K562 (cell line): ENCODE results near the gene MERTK. TPM values are rescaled to one million over a fixed set of nuclear protein-coding genes. Genes with fewer than 3 reads are reported as not detected.
A peak's percentile ranks its signal among the peaks of the same experiment; 100 is the strongest.

Experiments used
- ARHGAP35 ChIP-seq: fragments of 450-650 bp; IDR thresholded peaks from 2 replicates; pipeline ENCODE4 v1.6.1; 2018; ENCODE audit not compliant: partially characterized antibody
- DIDO1 ChIP-seq: fragments of 450-650 bp; IDR thresholded peaks from 2 replicates; pipeline ENCODE4 v1.6.1; 2016; ENCODE audit warnings: low read depth, missing biosample characterization, missing genetic modification characterization
- E2F3 ChIP-seq: fragments of 250-450 bp; sonication (Bioruptor Pico); IDR thresholded peaks from 2 replicates; pipeline ENCODE4 v1.4.0; 2020; ENCODE audit warnings: mild to moderate bottlenecking
- ESRRB ChIP-seq: fragments of 250-450 bp; sonication (Bioruptor Pico); IDR thresholded peaks from 2 replicates; pipeline ENCODE4 v1.5.0; 2020; ENCODE audit warnings: mild to moderate bottlenecking, moderate library complexity, borderline replicate concordance
- HDAC1 ChIP-seq, 2 experiments: fragments of 450-650 bp; IDR thresholded peaks; 2 replicates each; pipeline ENCODE4 v1.6.1; 2016 to 2017; ENCODE audit warnings: inconsistent platforms in 1 of 2, mild to moderate bottlenecking in 1 of 2, moderate library complexity in 1 of 2
- HNRNPLL ChIP-seq: fragments of 200-400 bp; formaldehyde crosslinking; IDR thresholded peaks from 2 replicates; pipeline ENCODE4 v1.6.1; 2017; ENCODE audit warnings: low read length, low read depth, mild to moderate bottlenecking; ENCODE audit not compliant: poor library complexity, severe bottlenecking
- ILK ChIP-seq: fragments of 450-650 bp; IDR thresholded peaks from 2 replicates; pipeline ENCODE4 v1.6.1; 2016; ENCODE audit warnings: missing genetic modification characterization, low read depth, mild to moderate bottlenecking, missing compliant biosample characterization, moderate library complexity, borderline replicate concordance
- KLF16 ChIP-seq: IDR thresholded peaks from 2 replicates; pipeline ENCODE4 v1.6.1; 2016; ENCODE audit warnings: antibody characterized with exemption
- MAX ChIP-seq: sonication (generic); formaldehyde crosslinking; IDR thresholded peaks from 2 replicates; pipeline ENCODE4 v1.9.0; 2022; ENCODE audit warnings: mild to moderate bottlenecking, missing genetic modification reagents
- MIER1 ChIP-seq: fragments of 450-650 bp; IDR thresholded peaks from 2 replicates; pipeline ENCODE4 v1.6.1; 2016; ENCODE audit warnings: antibody characterized with exemption, mild to moderate bottlenecking, low read depth
- MYBL2 ChIP-seq, 2 experiments: fragments of 450-650 bp in 1 of 2; sonication (generic) in 1 of 2; formaldehyde crosslinking in 1 of 2; IDR thresholded peaks; 2 replicates each; pipeline versions ENCODE4 v1.6.1 to v1.8.1; 2017 to 2022; ENCODE audit warnings: borderline replicate concordance in 1 of 2, inconsistent platforms in 1 of 2, low read depth in 1 of 2, mild to moderate bottlenecking in 1 of 2, missing genetic modification reagents in 1 of 2, moderate library complexity in 1 of 2
- NFE2L1 ChIP-seq: fragments of 450-650 bp; IDR thresholded peaks from 2 replicates; pipeline ENCODE4 v1.6.1; 2016; ENCODE audit warnings: missing genetic modification characterization, low read depth, mild to moderate bottlenecking, missing compliant biosample characterization, moderate library complexity, borderline replicate concordance
- OTX1 ChIP-seq: fragments of 450-650 bp; formaldehyde crosslinking; IDR thresholded peaks from 2 replicates; pipeline ENCODE4 v1.4.0; 2022; ENCODE audit warnings: mild to moderate bottlenecking
- SRSF9 ChIP-seq: fragments of 200-400 bp; formaldehyde crosslinking; IDR thresholded peaks from 2 replicates; pipeline ENCODE4 v1.6.1; 2017; ENCODE audit warnings: low read depth, low read length, borderline replicate concordance
- THAP7 ChIP-seq: fragments of 250-450 bp; sonication (Bioruptor Pico); IDR thresholded peaks from 2 replicates; pipeline ENCODE4 v1.5.0; 2021
- XRCC3 ChIP-seq: fragments of 450-650 bp; IDR thresholded peaks from 2 replicates; pipeline ENCODE4 v1.6.1; 2017; ENCODE audit warnings: mild to moderate bottlenecking, moderate library complexity
- ZNF253 ChIP-seq: fragments of 250-450 bp; sonication (Bioruptor Pico); conservative IDR thresholded peaks from 2 replicates; pipeline ENCODE4 v1.6.1; 2021; ENCODE audit warnings: mild to moderate bottlenecking
- ZNF668 ChIP-seq: fragments of 250-450 bp; sonication (Bioruptor Pico); IDR thresholded peaks from 2 replicates; pipeline ENCODE4 v1.8.0; 2022; ENCODE audit warnings: mild to moderate bottlenecking, inconsistent platforms
- polyA plus RNA-seq, 8 experiments: library from polyadenylated mRNA; depleted of rRNA in 4 of 8; stranded (reverse) in 5 of 8; unstranded in 3 of 8; fragments of >200 nt; fragmentation: Nextera tagmentation in 2 of 8; fragmentation: Illumina TruSeq in 1 of 8; extraction: Ambion mirVana in 2 of 8; extraction: Trizol in 1 of 8; gene quantifications; 2 replicates each; pipeline versions ENCODE4 v1.2.1 to v1.2.3, GENCODE V29; 2011 to 2014; ENCODE audit warnings: inconsistent platforms in 1 of 8, missing spikeins in 1 of 8
- total RNA-seq, 7 experiments: library from RNA; depleted of rRNA in 6 of 7; stranded (reverse); fragments of >200 nt in 6 of 7; fragmentation: Illumina TruSeq in 2 of 7; extraction: Trizol in 2 of 7; gene quantifications; 2 replicates each; pipeline versions ENCODE4 v1.2.1 to v1.2.3, GENCODE V29; 2011 to 2021; ENCODE audit warnings: low replicate concordance in 1 of 7
- TF ChIP-seq, protein P1 (sequence below): fragments of 200-800 bp; sonication (Bioruptor generic); IDR thresholded peaks from 2 replicates; pipeline ENCODE4 v1.6.1; 2016; ENCODE audit warnings: missing genetic modification characterization, missing compliant biosample characterization
- TF ChIP-seq, protein P2 (sequence below): fragments of 450-650 bp; IDR thresholded peaks from 2 replicates; pipeline ENCODE4 v1.6.1; 2017; ENCODE audit warnings: antibody characterized with exemption

The MERTK gene
- total and polyA plus RNA-seq, 9 of the 15 experiments (the other 6 are each of a cell fraction or from before 2014, with no cell fraction given): 0.23 to 1.6 (median 0.74) TPM

- TF ChIP-seq ARHGAP35: no peak
- no peak for TF ChIP-seq THAP7 (CRISPR knock-in tag)
- TF ChIP-seq MAX (CRISPR knock-in tag): no peak
- TF ChIP-seq KLF16: no peak
- TF ChIP-seq ZNF253 (CRISPR knock-in tag): no peak
- TF ChIP-seq, protein P1, sequence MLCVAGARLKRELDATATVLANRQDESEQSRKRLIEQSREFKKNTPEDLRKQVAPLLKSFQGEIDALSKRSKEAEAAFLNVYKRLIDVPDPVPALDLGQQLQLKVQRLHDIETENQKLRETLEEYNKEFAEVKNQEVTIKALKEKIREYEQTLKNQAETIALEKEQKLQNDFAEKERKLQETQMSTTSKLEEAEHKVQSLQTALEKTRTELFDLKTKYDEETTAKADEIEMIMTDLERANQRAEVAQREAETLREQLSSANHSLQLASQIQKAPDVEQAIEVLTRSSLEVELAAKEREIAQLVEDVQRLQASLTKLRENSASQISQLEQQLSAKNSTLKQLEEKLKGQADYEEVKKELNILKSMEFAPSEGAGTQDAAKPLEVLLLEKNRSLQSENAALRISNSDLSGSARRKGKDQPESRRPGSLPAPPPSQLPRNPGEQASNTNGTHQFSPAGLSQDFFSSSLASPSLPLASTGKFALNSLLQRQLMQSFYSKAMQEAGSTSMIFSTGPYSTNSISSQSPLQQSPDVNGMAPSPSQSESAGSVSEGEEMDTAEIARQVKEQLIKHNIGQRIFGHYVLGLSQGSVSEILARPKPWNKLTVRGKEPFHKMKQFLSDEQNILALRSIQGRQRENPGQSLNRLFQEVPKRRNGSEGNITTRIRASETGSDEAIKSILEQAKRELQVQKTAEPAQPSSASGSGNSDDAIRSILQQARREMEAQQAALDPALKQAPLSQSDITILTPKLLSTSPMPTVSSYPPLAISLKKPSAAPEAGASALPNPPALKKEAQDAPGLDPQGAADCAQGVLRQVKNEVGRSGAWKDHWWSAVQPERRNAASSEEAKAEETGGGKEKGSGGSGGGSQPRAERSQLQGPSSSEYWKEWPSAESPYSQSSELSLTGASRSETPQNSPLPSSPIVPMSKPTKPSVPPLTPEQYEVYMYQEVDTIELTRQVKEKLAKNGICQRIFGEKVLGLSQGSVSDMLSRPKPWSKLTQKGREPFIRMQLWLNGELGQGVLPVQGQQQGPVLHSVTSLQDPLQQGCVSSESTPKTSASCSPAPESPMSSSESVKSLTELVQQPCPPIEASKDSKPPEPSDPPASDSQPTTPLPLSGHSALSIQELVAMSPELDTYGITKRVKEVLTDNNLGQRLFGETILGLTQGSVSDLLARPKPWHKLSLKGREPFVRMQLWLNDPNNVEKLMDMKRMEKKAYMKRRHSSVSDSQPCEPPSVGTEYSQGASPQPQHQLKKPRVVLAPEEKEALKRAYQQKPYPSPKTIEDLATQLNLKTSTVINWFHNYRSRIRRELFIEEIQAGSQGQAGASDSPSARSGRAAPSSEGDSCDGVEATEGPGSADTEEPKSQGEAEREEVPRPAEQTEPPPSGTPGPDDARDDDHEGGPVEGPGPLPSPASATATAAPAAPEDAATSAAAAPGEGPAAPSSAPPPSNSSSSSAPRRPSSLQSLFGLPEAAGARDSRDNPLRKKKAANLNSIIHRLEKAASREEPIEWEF (CRISPR knock-in tag): no peak
- no peak for TF ChIP-seq MYBL2 (IDR thresholded peaks at IDR 0.05; ENCODE audit: low read depth)
- TF ChIP-seq MYBL2 (CRISPR knock-in tag; IDR thresholded peaks at IDR 0.05; ENCODE audit: borderline replicate concordance): no peak
- TF ChIP-seq DIDO1 (tag): no peak
- no peak for TF ChIP-seq ZNF668 (CRISPR knock-in tag)
- no peak for TF ChIP-seq SRSF9
- TF ChIP-seq E2F3: no peak
- no peak for TF ChIP-seq MIER1
- TF ChIP-seq OTX1 (CRISPR knock-in tag): no peak
- no peak for TF ChIP-seq ILK (tag)
- no peak for TF ChIP-seq HNRNPLL
- TF ChIP-seq NFE2L1: no peak
- TF ChIP-seq, protein P2, sequence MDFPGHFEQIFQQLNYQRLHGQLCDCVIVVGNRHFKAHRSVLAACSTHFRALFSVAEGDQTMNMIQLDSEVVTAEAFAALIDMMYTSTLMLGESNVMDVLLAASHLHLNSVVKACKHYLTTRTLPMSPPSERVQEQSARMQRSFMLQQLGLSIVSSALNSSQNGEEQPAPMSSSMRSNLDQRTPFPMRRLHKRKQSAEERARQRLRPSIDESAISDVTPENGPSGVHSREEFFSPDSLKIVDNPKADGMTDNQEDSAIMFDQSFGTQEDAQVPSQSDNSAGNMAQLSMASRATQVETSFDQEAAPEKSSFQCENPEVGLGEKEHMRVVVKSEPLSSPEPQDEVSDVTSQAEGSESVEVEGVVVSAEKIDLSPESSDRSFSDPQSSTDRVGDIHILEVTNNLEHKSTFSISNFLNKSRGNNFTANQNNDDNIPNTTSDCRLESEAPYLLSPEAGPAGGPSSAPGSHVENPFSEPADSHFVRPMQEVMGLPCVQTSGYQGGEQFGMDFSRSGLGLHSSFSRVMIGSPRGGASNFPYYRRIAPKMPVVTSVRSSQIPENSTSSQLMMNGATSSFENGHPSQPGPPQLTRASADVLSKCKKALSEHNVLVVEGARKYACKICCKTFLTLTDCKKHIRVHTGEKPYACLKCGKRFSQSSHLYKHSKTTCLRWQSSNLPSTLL: no peak
- peak in 1 of 2 experiments; percentile 57; a peak in 1 of 4 replicates for TF ChIP-seq HDAC1 (IDR thresholded peaks at IDR 0.05)
- no peak for TF ChIP-seq ESRRB (CRISPR knock-in tag)
- TF ChIP-seq XRCC3: no peak
Measured at GRCh38 chr2:112055730-112056625, 157.6 kb downstream of the MERTK start (continued).
